WTC11 (cell line): Measurements from ENCODE around the gene TNN. TPM values are rescaled to one million over a fixed set of nuclear protein-coding genes. Genes with fewer than 3 reads are reported as not detected.

Source experiments
- ATAC-seq: fragments of 200-7000 bp; cut with Tn5 transposase; 2 replicates; pipeline ENCODE4 v1.10.0; 2021; ENCODE audit warnings: mild to moderate bottlenecking, moderate library complexity
- CTCF ChIA-PET: fragments of 300-600 bp; sonication (Branson Sonifier 250); formaldehyde crosslinking; loops from one replicate; lab custom pipeline; 2021; ENCODE audit warnings: antibody characterized with exemption; lab: Charles Lee
- POLR2A ChIA-PET: fragments of 350-600 bp; sonication (Branson Sonifier 250); formaldehyde crosslinking; loops from one replicate; lab custom pipeline; 2021; ENCODE audit warnings: antibody characterized with exemption; lab: Charles Lee
- DNase-seq: peaks from one replicate; pipeline ENCODE4 v3.0.0; 2021; ENCODE audit warnings: low spot score
- H3K27ac Mint-ChIP-seq: 2 replicates; pipeline ENCODE4 v1.8.0; 2021; ENCODE audit warnings: mixed read lengths
- H3K27me3 Mint-ChIP-seq: 2 replicates; pipeline ENCODE4 v1.8.0; 2021; ENCODE audit warnings: low read depth, mild to moderate bottlenecking, moderate library complexity, mixed read lengths
- H3K36me3 Mint-ChIP-seq: 2 replicates; pipeline ENCODE4 v1.8.0; 2021; ENCODE audit warnings: mixed read lengths
- H3K4me1 Mint-ChIP-seq: 2 replicates; pipeline ENCODE4 v1.8.0; 2022; ENCODE audit warnings: mixed read lengths
- H3K4me3 Mint-ChIP-seq: 2 replicates; pipeline ENCODE4 v1.8.0; 2021; ENCODE audit warnings: mild to moderate bottlenecking, moderate library complexity, mixed read lengths
- H3K9me3 Mint-ChIP-seq: 2 replicates; pipeline ENCODE4 v1.8.0; 2021; ENCODE audit warnings: mixed read lengths
- ELF4 ChIP-seq: sonication (generic); formaldehyde crosslinking; IDR thresholded peaks from 2 replicates; pipeline ENCODE4 v1.8.1; 2022; ENCODE audit warnings: low read depth, mild to moderate bottlenecking, moderate library complexity, missing genetic modification reagents
- FOXJ3 ChIP-seq: sonication (generic); formaldehyde crosslinking; IDR thresholded peaks from 2 replicates; pipeline ENCODE4 v1.9.0; 2021; ENCODE audit warnings: missing genetic modification reagents, mild to moderate bottlenecking, borderline replicate concordance
- OVOL2 ChIP-seq: fragments of 250-450 bp; sonication (Bioruptor Pico); IDR thresholded peaks from 2 replicates; pipeline ENCODE4 v1.9.0; 2021; ENCODE audit warnings: mild to moderate bottlenecking, borderline replicate concordance
- SMAD3 ChIP-seq: sonication (generic); formaldehyde crosslinking; IDR thresholded peaks from 2 replicates; pipeline ENCODE4 v1.8.0; 2022; ENCODE audit warnings: missing genetic modification reagents, mild to moderate bottlenecking, borderline replicate concordance
- TP53 ChIP-seq: sonication (generic); formaldehyde crosslinking; IDR thresholded peaks from 2 replicates; pipeline ENCODE4 v1.8.1; 2023; ENCODE audit warnings: mild to moderate bottlenecking, missing genetic modification reagents
- ZBTB21 ChIP-seq: sonication (generic); formaldehyde crosslinking; IDR thresholded peaks from 2 replicates; pipeline ENCODE4 v1.8.1; 2023; ENCODE audit warnings: mild to moderate bottlenecking, missing genetic modification reagents, borderline replicate concordance
- ZNF232 ChIP-seq: sonication (generic); formaldehyde crosslinking; IDR thresholded peaks from 2 replicates; pipeline ENCODE4 v1.8.0; 2022; ENCODE audit warnings: mild to moderate bottlenecking, missing genetic modification reagents
- ZNF263 ChIP-seq: sonication (generic); formaldehyde crosslinking; IDR thresholded peaks from 2 replicates; pipeline ENCODE4 v1.8.1; 2022; ENCODE audit warnings: low read depth, mild to moderate bottlenecking, moderate library complexity, missing genetic modification reagents
- ZNF416 ChIP-seq: fragments of 250-450 bp; sonication (Bioruptor Pico); IDR thresholded peaks from 2 replicates; pipeline ENCODE4 v1.9.0; 2021; ENCODE audit warnings: mild to moderate bottlenecking, inconsistent platforms
- total RNA-seq: library from RNA; stranded (reverse); gene quantifications from 3 replicates; pipeline ENCODE4 v1.2.3, GENCODE V29; 2021
- TF ChIP-seq, protein P1 (sequence below): fragments of 250-450 bp; sonication (Bioruptor Pico); IDR thresholded peaks from 2 replicates; pipeline ENCODE4 v1.9.0; 2021; ENCODE audit warnings: mild to moderate bottlenecking
- TF ChIP-seq, protein P2 (sequence below): sonication (generic); formaldehyde crosslinking; IDR thresholded peaks from 2 replicates; pipeline ENCODE4 v1.8.1; 2022; ENCODE audit warnings: missing genetic modification reagents, borderline replicate concordance
- TF ChIP-seq, protein P3 (sequence below): sonication (generic); formaldehyde crosslinking; conservative IDR thresholded peaks from 2 replicates; pipeline ENCODE4 v1.8.1; 2022; ENCODE audit warnings: mild to moderate bottlenecking, missing genetic modification reagents
- TF ChIP-seq, protein P4 (sequence below): fragments of 250-450 bp; sonication (Bioruptor Pico); IDR thresholded peaks from 2 replicates; pipeline ENCODE4 v1.9.0; 2021; ENCODE audit warnings: moderate library complexity, mild to moderate bottlenecking, inconsistent platforms, borderline replicate concordance
- TF ChIP-seq, protein P5 (sequence below): sonication (generic); formaldehyde crosslinking; IDR thresholded peaks from 2 replicates; pipeline ENCODE4 v1.8.1; 2023; ENCODE audit warnings: mild to moderate bottlenecking, missing genetic modification reagents
- TF ChIP-seq, protein P6 (sequence below): sonication (generic); formaldehyde crosslinking; IDR thresholded peaks from 2 replicates; pipeline ENCODE4 v1.8.1; 2023; ENCODE audit warnings: mild to moderate bottlenecking, moderate library complexity, missing genetic modification reagents
- TF ChIP-seq, protein P7 (sequence below): sonication (generic); formaldehyde crosslinking; conservative IDR thresholded peaks from 2 replicates; pipeline ENCODE4 v1.8.1; 2023; ENCODE audit warnings: mild to moderate bottlenecking, low read depth, missing genetic modification reagents, moderate library complexity
- TF ChIP-seq, protein P8 (sequence below): sonication (generic); formaldehyde crosslinking; IDR thresholded peaks from 2 replicates; pipeline ENCODE4 v1.8.0; 2023; ENCODE audit warnings: missing genetic modification reagents

Gene TNN
- total RNA-seq, 1 experiment from 2014 or later = 0.44 TPM

DNA sequence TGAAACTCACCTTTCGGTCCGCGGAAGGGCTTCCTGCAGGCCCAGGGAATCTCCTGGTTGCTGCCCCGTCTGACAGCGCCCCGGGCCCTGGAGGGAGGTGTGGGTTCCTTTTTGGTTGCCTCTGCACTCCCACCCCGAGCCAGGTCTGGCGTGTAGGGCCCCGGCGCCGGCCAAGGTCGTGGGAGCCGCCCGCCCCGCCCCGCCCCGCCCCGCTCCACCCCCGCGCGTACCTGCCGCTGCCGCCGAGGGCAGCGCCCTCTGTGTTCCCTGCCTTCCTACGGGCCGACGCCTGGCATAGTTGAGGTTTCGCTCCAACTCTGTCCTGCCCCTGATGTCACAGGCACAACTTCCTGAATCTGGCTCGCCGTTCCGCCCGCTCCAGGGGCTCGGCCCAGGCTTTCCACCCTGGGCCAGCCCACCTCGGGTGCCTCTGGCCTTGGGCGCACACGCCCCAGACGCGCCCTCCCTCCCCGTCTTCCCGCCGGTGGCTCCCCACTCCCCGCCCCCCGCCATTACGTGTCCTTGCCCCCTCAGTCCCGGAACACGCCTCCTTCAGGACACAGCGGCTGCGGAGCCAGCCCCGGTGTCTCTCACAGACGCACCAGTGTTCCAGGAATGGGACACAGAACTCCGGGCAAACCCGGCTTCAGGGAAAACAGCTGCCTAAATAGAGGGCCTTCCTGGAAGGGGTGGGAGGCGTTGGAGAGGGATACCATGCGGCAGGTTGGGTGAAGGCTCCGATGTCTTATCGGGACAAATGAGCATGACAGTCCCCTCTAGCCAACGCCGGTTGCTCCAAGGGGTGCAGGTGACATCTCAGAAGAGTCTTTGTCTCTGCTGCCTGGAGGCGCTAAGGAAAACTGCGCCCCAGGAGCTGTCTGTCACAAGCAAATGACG lies 125.2 kb downstream of the TNN start, which contains the start of gene KIAA0040 (continued):
- TF ChIP-seq ZBTB21 (no peak), ZNF232 (CRISPR knock-in tag) (no peak)

DNA sequence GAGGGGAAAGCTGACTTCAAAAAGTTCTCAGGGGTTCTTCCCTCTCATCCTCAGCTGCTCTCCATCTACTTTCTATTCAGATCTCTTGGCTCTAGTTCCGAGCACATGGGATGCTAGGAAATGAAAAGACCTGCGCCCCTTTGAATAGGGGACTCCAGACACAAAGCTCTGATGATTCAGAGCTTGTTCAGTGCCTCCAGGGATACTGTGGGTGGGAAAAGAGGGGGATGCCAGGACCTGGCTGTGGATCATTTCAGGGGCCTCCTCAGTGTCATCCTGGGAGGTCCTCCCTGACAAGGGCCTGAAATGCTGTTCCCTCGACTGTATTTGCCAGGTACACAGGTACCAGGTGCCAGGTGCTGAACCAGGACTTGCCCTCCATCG lies 125.9 kb downstream of the TNN start:
- Mint-ChIP-seq H3K4me1 (peaks cover 16% of the 10 kb centered on the region), H3K9me3 (no peaks in the 10 kb centered on the region), H3K27me3 (peaks cover 25% of the 10 kb centered on the region), H3K4me3 (peak overlapping the region; percentile 90), H3K36me3 (no peaks in the 10 kb centered on the region), H3K27ac (no peak overlapping the region)
- ATAC-seq (no peak), DNase-seq (no peak)
- ChIA-PET CTCF (interaction anchor here (0.8 to 2.5 kb wide), 4 partner anchors 10 to 68 kb away, joined by 3 to 10 read pairs (median 6); no protein-coding TSS in a partner anchor), POLR2A (interaction anchor here (0.7 kb wide), 1 partner anchor 170 kb away, joined by 3 read pairs; the partner anchor contains the start of gene MRPS14)
- TF ChIP-seq, protein P1, sequence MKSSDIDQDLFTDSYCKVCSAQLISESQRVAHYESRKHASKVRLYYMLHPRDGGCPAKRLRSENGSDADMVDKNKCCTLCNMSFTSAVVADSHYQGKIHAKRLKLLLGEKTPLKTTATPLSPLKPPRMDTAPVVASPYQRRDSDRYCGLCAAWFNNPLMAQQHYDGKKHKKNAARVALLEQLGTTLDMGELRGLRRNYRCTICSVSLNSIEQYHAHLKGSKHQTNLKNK (CRISPR knock-in tag) = no peak
- TF ChIP-seq, protein P2, sequence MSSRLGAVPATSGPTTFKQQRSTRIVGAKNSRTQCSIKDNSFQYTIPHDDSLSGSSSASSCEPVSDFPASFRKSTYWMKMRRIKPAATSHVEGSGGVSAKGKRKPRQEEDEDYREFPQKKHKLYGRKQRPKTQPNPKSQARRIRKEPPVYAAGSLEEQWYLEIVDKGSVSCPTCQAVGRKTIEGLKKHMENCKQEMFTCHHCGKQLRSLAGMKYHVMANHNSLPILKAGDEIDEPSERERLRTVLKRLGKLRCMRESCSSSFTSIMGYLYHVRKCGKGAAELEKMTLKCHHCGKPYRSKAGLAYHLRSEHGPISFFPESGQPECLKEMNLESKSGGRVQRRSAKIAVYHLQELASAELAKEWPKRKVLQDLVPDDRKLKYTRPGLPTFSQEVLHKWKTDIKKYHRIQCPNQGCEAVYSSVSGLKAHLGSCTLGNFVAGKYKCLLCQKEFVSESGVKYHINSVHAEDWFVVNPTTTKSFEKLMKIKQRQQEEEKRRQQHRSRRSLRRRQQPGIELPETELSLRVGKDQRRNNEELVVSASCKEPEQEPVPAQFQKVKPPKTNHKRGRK (CRISPR knock-in tag) = no peak
- TF ChIP-seq, protein P3, sequence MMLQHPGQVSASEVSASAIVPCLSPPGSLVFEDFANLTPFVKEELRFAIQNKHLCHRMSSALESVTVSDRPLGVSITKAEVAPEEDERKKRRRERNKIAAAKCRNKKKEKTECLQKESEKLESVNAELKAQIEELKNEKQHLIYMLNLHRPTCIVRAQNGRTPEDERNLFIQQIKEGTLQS (CRISPR knock-in tag) = no peak
- TF ChIP-seq SMAD3 (CRISPR knock-in tag) = no peak
- TF ChIP-seq OVOL2 (CRISPR knock-in tag) = no peak
- TF ChIP-seq, protein P4, sequence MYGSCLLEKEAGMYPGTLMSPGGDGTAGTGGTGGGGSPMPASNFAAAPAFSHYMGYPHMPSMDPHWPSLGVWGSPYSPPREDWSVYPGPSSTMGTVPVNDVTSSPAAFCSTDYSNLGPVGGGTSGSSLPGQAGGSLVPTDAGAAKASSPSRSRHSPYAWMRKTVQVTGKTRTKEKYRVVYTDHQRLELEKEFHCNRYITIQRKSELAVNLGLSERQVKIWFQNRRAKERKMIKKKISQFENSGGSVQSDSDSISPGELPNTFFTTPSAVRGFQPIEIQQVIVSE = no peak
- TF ChIP-seq, protein P5, sequence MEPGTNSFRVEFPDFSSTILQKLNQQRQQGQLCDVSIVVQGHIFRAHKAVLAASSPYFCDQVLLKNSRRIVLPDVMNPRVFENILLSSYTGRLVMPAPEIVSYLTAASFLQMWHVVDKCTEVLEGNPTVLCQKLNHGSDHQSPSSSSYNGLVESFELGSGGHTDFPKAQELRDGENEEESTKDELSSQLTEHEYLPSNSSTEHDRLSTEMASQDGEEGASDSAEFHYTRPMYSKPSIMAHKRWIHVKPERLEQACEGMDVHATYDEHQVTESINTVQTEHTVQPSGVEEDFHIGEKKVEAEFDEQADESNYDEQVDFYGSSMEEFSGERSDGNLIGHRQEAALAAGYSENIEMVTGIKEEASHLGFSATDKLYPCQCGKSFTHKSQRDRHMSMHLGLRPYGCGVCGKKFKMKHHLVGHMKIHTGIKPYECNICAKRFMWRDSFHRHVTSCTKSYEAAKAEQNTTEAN (CRISPR knock-in tag) = no peak
- TF ChIP-seq, protein P6, sequence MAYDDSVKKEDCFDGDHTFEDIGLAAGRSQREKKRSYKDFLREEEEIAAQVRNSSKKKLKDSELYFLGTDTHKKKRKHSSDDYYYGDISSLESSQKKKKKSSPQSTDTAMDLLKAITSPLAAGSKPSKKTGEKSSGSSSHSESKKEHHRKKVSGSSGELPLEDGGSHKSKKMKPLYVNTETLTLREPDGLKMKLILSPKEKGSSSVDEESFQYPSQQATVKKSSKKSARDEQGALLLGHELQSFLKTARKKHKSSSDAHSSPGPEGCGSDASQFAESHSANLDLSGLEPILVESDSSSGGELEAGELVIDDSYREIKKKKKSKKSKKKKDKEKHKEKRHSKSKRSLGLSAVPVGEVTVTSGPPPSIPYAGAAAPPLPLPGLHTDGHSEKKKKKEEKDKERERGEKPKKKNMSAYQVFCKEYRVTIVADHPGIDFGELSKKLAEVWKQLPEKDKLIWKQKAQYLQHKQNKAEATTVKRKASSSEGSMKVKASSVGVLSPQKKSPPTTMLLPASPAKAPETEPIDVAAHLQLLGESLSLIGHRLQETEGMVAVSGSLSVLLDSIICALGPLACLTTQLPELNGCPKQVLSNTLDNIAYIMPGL = no peak
- no peak for TF ChIP-seq TP53 (CRISPR knock-in tag)
- no peak for TF ChIP-seq ZNF263 (CRISPR knock-in tag)
- TF ChIP-seq ELF4 (CRISPR knock-in tag) = no peak
- TF ChIP-seq, protein P7, sequence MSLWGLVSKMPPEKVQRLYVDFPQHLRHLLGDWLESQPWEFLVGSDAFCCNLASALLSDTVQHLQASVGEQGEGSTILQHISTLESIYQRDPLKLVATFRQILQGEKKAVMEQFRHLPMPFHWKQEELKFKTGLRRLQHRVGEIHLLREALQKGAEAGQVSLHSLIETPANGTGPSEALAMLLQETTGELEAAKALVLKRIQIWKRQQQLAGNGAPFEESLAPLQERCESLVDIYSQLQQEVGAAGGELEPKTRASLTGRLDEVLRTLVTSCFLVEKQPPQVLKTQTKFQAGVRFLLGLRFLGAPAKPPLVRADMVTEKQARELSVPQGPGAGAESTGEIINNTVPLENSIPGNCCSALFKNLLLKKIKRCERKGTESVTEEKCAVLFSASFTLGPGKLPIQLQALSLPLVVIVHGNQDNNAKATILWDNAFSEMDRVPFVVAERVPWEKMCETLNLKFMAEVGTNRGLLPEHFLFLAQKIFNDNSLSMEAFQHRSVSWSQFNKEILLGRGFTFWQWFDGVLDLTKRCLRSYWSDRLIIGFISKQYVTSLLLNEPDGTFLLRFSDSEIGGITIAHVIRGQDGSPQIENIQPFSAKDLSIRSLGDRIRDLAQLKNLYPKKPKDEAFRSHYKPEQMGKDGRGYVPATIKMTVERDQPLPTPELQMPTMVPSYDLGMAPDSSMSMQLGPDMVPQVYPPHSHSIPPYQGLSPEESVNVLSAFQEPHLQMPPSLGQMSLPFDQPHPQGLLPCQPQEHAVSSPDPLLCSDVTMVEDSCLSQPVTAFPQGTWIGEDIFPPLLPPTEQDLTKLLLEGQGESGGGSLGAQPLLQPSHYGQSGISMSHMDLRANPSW = no peak
- no peak for TF ChIP-seq ZNF232 (CRISPR knock-in tag)
- TF ChIP-seq, protein P8, sequence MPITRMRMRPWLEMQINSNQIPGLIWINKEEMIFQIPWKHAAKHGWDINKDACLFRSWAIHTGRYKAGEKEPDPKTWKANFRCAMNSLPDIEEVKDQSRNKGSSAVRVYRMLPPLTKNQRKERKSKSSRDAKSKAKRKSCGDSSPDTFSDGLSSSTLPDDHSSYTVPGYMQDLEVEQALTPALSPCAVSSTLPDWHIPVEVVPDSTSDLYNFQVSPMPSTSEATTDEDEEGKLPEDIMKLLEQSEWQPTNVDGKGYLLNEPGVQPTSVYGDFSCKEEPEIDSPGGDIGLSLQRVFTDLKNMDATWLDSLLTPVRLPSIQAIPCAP (CRISPR knock-in tag) = no peak
- no peak for TF ChIP-seq ZNF416 (CRISPR knock-in tag)
- TF ChIP-seq ZBTB21 = no peak
- no peak for TF ChIP-seq FOXJ3
